OCI-LY1 (cell line): ENCODE data around the gene IRS2.

Experiments used
- H2AFZ ChIP-seq: fragments of 200-600 bp; sonication (generic), shearing (Covaris generic); 2 replicates; pipeline ENCODE4 v1.6.0; 2014; ENCODE audit warnings: antibody characterized with exemption, mild to moderate bottlenecking, low read length
- H3F3A ChIP-seq: fragments of 200-600 bp; sonication (generic), shearing (Covaris generic); 2 replicates; pipeline ENCODE4 v1.6.0; 2014; ENCODE audit warnings: mild to moderate bottlenecking, antibody characterized with exemption, low read length, moderate library complexity; ENCODE audit not compliant: insufficient read depth
- H3K27ac ChIP-seq: fragments of 200-600 bp; sonication (generic); 2 replicates; pipeline ENCODE4 v1.5.1; 2014; ENCODE audit warnings: low read length, mixed run types, mild to moderate bottlenecking, low read depth; ENCODE audit not compliant: poor library complexity, severe bottlenecking
- H3K27me3 ChIP-seq: fragments of 200-600 bp; sonication (generic); 2 replicates; pipeline ENCODE4 v1.6.0; 2014; ENCODE audit warnings: antibody characterized with exemption, mild to moderate bottlenecking, low read length, moderate library complexity; ENCODE audit not compliant: insufficient read depth
- H3K36me3 ChIP-seq: fragments of 200-600 bp; sonication (generic); 2 replicates; pipeline ENCODE4 v1.6.1; 2014; ENCODE audit warnings: mild to moderate bottlenecking, antibody characterized with exemption, low read length, moderate library complexity, mixed read lengths; ENCODE audit not compliant: insufficient read depth
- H3K4me1 ChIP-seq: fragments of 200-600 bp; sonication (generic); 2 replicates; pipeline ENCODE4 v1.5.1; 2014; ENCODE audit warnings: mild to moderate bottlenecking, low read length, moderate library complexity; ENCODE audit not compliant: insufficient read depth, severe bottlenecking
- H3K4me2 ChIP-seq: fragments of 200-600 bp; sonication (generic), shearing (Covaris generic); 2 replicates; pipeline ENCODE4 v1.6.1; 2014; ENCODE audit warnings: low read length
- H3K4me3 ChIP-seq: fragments of 200-600 bp; sonication (generic); 2 replicates; pipeline ENCODE4 v1.5.1; 2014; ENCODE audit warnings: low read length, low read depth, mild to moderate bottlenecking, mixed read lengths; ENCODE audit not compliant: poor library complexity, severe bottlenecking
- H3K79me2 ChIP-seq: fragments of 200-600 bp; shearing (Covaris generic); 2 replicates; pipeline ENCODE4 v1.6.1; 2016; ENCODE audit warnings: mixed run types, low read length, mixed read lengths; ENCODE audit not compliant: insufficient read depth
- H3K9ac ChIP-seq: fragments of 200-600 bp; sonication (generic), shearing (Covaris generic); 2 replicates; pipeline ENCODE4 v1.6.1; 2014; ENCODE audit warnings: mild to moderate bottlenecking, low read length, mixed read lengths
- H3K9me2 ChIP-seq: fragments of 200-600 bp; sonication (generic), shearing (Covaris generic); 2 replicates; pipeline ENCODE4 v1.6.1; 2014; ENCODE audit warnings: low read depth, mild to moderate bottlenecking, low read length, mixed read lengths
- H3K9me3 ChIP-seq: fragments of 200-600 bp; shearing (Covaris generic); 2 replicates; pipeline ENCODE4 v1.6.1; 2014; ENCODE audit warnings: low read length, mixed read lengths
- H4K20me1 ChIP-seq: fragments of 200-600 bp; sonication (generic), shearing (Covaris generic); 2 replicates; pipeline ENCODE4 v1.6.0; 2016; ENCODE audit warnings: mild to moderate bottlenecking, low read length; ENCODE audit not compliant: insufficient read depth
- CTCF ChIP-seq: fragments of 200-600 bp; sonication (generic), shearing (Covaris generic); IDR thresholded peaks from 2 replicates; pipeline ENCODE4 v1.5.1; 2017; ENCODE audit warnings: mild to moderate bottlenecking, antibody characterized with exemption, low read length, moderate library complexity, mixed read lengths
- EZH2 ChIP-seq: fragments of 200-600 bp; sonication (generic), shearing (Covaris generic); IDR thresholded peaks from 2 replicates; pipeline ENCODE4 v1.8.0; 2017; ENCODE audit warnings: borderline replicate concordance, mixed run types, mild to moderate bottlenecking, antibody characterized with exemption, low read length, moderate library complexity, mixed read lengths

Gene IRS2

GRCh38 chr13:109713681-109714080 is 72.7 kb downstream of the IRS2 start:
- H3F3A ChIP-seq: no peaks in the 10 kb centered on the region
- no peaks in the 10 kb centered on the region for H3K4me1 ChIP-seq
- H3K4me2 ChIP-seq: no peak overlapping the region
- no peaks in the 10 kb centered on the region for H3K36me3 ChIP-seq
- no peaks in the 10 kb centered on the region for H3K79me2 ChIP-seq
- TF ChIP-seq CTCF (no peak), EZH2 (no peak)
- H3K4me3 ChIP-seq: no peak overlapping the region
- H3K27me3 ChIP-seq: no peaks in the 10 kb centered on the region; the same call in 1 of the 2 replicates
- no peak overlapping the region for H3K9ac ChIP-seq
- no peak overlapping the region for H2AFZ ChIP-seq
- H3K9me2 ChIP-seq: no peaks in the 10 kb centered on the region
- H4K20me1 ChIP-seq: no peaks in the 10 kb centered on the region
- no peak overlapping the region for H3K27ac ChIP-seq
- H3K9me3 ChIP-seq: no peaks in the 10 kb centered on the region

- H2AFZ ChIP-seq: no peak overlapping the region
Measured at GRCh38 chr13:109712124-109712722, 74.2 kb downstream of the IRS2 start.

GRCh38 chr13:109707742-109708617 is 78.4 kb downstream of the IRS2 start:
- H3K27me3 ChIP-seq: peaks cover 6% of the 10 kb centered on the region

More at GRCh38 chr13:109712124-109712722, 74.2 kb downstream of the IRS2 start:
- Histone ChIP-seq H3K9ac (no peak overlapping the region), H3K27ac (no peak overlapping the region), H3K9me2 (no peaks in the 10 kb centered on the region), H3K4me1 (no peaks in the 10 kb centered on the region), H3K36me3 (no peaks in the 10 kb centered on the region), H3K4me2 (no peak overlapping the region), H3K79me2 (no peaks in the 10 kb centered on the region), H3K27me3 (peaks cover 1% of the 10 kb centered on the region; the same call in 1 of the 2 replicates), H3K4me3 (no peak overlapping the region), H3K9me3 (no peaks in the 10 kb centered on the region), H3F3A (no peaks in the 10 kb centered on the region), H4K20me1 (no peaks in the 10 kb centered on the region)
- TF ChIP-seq EZH2: no peak
- no peak for TF ChIP-seq CTCF

More at GRCh38 chr13:109707742-109708617, 78.4 kb downstream of the IRS2 start:
- no peaks in the 10 kb centered on the region for H4K20me1 ChIP-seq
- no peak overlapping the region for H3K4me2 ChIP-seq
- no peaks in the 10 kb centered on the region for H3K4me1 ChIP-seq
- H3K27ac ChIP-seq: no peak overlapping the region
- H2AFZ ChIP-seq: no peak overlapping the region
- no peak overlapping the region for H3K4me3 ChIP-seq
- no peaks in the 10 kb centered on the region for H3K79me2 ChIP-seq
- no peak for TF ChIP-seq CTCF
- TF ChIP-seq EZH2: no peak
- H3K36me3 ChIP-seq: no peaks in the 10 kb centered on the region
- no peaks in the 10 kb centered on the region for H3K9me3 ChIP-seq
- H3K9ac ChIP-seq: no peak overlapping the region
- no peaks in the 10 kb centered on the region for H3F3A ChIP-seq
- no peaks in the 10 kb centered on the region for H3K9me2 ChIP-seq
